GM21447 (cell line): Measurements from ENCODE around the gene GGA1.
A peak's percentile ranks its signal among the peaks of the same experiment; 100 is the strongest.
"Not testable (repeated sequence)": the region's sequence is repeated elsewhere in the genome, so short reads cannot be mapped to it uniquely, and the experiment has no call there.

ENCODE experiments used
- ATAC-seq: cut with Tn5 transposase; IDR thresholded peaks from one replicate; pipeline ENCODE4 v1.9.1; 2021; ENCODE audit not compliant: unreplicated experiment

GGA1 gene

DNA sequence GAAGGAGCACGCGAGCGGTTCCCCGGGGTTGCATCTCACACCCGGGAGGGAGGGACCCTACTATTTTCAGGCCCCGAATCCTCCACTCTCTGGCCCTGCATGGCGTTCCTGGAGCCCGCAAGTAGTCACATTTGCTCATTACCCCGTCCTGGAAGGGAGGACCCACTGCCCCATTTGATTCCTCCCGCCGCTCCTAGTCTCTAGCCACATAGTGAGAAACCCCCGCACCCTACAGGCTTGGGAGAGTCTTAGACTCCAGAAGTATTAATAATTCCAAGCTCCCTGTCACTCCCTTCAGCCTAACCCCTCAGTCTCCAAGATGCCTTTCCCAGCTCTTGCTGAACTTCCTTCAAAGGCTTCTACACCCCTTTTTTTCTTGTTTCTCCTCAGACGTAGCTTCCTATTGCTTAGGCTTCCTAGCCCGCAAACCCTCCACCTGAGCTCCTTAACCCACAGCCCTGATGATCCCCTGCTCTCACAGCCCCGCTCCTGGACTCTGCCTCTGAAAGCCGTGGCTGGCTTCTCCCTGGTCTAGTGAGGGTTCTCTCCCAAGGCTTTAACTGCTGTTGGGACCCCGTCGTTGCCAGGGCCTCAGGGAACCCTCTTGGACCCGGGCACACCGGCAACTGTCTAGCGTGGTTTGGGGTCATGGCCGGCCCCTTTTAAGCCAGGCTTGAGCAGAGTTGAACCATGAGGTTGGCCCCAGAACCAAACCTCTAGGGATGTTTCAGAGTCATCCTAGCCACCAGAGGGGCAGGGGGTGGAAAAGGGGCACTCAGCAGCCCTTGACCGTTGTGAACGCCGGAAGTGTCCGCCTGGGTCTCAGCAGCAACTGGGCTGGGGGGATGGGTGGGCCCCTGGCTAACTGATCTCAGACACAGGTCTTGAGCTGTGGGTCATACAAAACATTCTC, 862 bp downstream of the GGA1 start:
- ATAC-seq, result peak; percentile 8

DNA sequence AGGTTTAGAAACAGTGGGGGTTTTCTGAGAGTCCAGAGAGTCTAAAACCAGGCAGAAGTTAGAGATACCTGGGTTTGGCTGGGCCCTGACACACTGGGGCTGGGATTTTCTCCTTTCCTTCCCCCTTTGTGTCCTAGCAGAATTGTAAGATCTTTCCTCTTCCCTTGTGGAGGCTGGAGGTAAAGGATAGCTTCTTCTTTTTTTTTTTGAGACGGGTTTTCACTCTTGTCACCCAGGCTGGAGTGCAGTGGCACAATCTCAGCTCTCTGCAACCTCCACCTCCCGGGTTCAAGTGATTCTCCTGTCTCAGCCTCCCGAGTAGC, 1.5 kb downstream of the GGA1 start:
- ATAC-seq, result not testable (repeated sequence)

GRCh38 chr22:37610480-37611129, 2.0 kb downstream of the GGA1 start:
- ATAC-seq, result no peak

DNA sequence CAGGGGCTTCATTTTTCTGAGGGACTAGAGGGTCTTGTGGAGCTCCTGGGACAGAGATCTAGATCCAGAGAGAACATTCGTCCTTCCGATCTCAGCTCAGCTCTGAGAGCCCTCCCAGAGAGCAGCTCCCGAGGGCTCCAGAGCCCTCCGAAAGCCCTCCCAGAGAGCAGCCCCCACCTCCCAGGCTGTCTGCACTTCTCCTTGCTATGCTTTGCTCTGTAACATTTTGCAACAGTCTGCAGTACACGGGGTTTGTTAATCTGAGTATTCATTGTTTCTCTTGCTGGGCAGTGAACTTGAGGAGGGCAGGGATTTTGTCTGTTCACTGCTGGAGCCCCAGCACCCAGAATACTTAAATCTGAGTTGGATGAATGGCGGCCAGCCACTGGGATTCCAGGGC, 2.6 kb downstream of the GGA1 start:
- no peak for ATAC-seq

DNA sequence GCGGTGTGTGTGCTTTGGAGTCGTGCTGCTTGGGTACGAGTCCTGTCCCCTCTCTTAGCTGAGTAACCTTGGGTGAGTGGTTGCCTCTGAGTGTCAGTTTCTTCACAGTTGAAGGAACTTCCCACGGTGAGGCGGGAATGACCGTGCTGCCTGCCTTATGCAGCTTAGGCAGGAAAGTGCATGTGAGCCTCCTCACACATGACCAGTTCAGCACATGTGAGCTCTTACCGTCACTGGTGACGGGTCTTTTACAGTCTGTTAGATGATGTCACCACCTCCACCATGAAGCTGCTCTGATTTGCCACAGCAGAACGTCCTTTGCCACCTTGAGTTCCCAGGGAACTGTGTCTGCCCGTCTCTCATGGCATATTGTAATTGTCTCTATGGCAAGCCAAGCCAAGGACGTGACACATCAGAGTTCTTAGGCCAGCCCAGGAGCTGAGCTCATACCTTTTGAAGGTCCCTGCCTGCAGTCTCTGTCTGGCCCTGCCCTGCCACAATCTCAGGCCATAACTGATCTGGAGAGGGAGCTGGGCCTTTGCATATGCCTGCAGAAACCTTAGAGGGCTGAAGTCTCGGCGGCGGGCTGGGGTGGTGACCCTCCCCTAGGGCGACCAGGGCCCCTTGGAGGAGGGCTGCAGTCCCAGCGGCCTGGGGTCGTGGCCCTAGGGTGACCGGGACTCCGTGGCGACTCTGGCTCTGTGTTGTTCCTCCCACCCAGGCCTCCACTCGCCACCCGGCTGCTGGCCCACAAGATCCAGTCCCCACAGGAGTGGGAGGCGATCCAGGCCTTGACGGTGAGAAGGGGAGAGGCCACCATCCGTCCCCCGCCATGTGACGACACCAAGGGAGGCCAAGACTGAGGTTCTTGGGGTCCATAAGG, 7.8 kb downstream of the GGA1 start:
- ATAC-seq, result no peak

DNA sequence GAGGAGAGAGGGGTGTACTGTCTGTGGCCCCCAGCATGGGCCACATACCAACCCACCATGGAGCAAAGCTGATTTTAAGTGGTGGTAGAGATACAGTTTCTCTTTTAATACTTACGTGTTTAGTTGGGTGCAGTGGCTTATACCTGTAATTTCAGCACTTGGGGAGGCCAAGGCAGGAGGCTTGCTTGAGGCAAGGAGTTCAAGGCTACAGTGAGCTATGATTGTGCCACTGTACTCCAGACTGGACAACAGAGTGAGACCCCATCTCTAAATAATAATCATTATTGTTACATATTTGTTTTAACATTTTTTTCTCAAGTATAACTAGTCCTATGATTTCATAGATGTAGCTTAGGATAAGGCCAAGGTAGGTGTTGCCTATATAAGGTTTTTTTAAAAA, 8.8 kb downstream of the GGA1 start:
- no peak for ATAC-seq

DNA sequence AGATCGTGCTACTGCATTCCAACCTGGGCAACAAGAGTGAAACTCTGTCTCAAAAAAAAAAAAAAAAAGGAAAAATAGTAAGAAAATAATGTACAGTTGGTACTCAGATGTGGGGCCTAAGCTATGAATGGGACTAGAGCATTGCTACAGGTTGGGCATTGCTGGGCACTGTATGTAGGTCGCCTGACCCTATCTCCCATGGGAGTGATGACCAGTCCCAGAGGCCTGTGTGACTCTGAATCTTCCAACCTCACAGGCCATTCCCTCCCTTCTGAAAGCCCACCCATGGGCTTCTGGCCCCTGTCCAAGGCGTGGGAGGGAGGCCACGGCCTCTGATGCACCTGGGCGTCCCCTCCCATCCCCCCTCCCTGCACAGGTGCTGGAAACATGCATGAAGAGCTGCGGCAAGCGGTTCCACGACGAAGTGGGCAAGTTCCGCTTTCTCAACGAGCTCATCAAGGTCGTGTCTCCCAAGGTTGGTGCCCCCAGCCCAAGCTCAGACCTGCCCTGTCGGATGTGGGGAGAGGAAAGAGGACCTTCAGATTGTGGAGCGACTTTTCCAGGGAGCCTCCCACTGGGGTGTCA, 9.5 kb downstream of the GGA1 start:
- ATAC-seq, result no peak

GRCh38 chr22:37618674-37619073, 10.0 kb downstream of the GGA1 start:
- no peak for ATAC-seq

DNA sequence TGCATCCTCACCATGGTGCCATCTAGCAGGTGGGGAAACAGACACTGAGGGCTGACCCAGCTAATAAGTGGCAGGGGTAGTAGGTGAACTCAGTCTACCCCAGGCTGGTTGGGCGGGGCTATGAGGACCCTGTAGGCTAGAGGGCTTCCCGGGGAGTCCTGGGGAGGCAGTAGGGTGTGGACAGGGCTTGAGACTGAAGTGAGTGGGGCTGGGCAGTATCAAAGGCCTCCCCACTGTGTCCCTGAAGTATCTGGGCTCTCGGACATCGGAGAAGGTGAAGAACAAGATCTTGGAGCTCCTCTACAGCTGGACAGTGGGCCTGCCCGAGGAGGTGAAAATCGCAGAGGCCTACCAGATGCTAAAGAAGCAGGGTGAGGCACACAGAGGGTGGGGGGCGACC, 11.4 kb downstream of the GGA1 start:
- ATAC-seq, result no peak

DNA sequence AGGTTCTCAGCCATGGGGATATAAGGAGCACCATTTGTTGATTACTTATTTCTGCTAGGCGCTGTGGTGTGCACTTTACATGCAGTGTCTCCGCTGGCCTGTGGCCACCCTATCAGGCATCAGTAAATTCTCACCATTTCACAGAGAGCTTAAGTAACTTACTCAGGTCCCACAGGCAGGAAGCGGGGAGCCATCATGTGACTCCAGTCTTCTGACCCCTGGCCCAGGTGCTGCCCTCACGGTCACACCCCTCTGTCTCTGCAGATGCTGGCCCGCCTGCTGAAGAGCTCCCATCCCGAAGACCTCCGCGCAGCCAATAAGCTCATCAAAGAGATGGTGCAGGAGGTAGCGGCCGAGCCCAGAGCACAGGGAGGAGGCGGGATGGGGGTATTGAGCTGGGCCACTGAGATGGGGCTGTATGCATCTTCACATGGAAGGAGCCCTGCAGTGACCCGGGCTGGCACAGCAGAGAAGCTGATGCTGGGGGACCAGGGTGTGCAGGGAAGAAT, 12.8 kb downstream of the GGA1 start:
- ATAC-seq, result no peak

- ATAC-seq, result no peak
Observed at GRCh38 chr22:37623075-37624016, 14.7 kb downstream of the GGA1 start.

- no peak for ATAC-seq
Observed at GRCh38 chr22:37624017-37624365, 15.4 kb downstream of the GGA1 start.

DNA sequence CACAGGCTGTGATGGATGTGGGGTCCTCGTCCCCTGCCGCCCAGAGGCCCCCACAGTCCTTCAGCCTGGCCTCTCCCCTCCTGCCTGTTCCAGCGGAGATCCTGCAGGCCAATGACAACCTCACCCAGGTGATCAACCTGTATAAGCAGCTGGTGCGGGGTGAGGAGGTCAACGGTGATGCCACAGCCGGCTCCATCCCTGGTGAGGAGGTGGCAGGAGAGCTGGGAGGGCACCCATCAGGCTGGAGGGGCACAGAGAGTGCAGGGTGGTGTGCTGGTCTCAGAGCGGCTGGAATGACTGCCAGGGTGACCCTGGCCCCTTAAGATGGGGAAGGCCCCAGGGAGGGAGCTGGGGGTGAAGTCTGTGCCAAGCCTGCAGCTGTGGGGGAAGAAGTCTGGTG, 16.2 kb downstream of the GGA1 start:
- ATAC-seq, result no peak

- no peak for ATAC-seq
Observed at GRCh38 chr22:37625737-37626136, 17.1 kb downstream of the GGA1 start.

- ATAC-seq, result no peak
Observed at GRCh38 chr22:37626144-37626543, 17.5 kb downstream of the GGA1 start.

GRCh38 chr22:37626556-37627075, 18.0 kb downstream of the GGA1 start:
- no peak for ATAC-seq

DNA sequence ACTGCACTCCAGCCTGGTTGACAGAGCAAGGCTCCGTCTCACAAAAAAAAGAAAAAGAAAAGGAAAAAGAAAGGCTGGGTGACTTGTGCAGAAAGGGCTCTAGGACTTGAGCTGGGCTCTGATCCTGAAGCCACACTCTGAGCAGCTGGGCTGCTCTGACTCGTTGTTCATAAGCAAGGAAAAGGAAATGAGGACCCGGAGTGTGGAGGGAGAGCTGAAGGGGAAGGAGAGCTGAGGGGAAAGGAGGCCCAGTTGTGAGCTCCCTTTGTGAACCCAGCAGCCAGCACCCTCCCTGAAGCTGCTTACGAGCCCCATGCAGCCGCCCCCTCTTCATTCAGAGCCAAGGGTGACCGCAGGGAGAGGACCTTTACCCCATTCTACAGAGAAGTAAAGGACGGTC, 18.5 kb downstream of the GGA1 start:
- ATAC-seq, result no peak

GRCh38 chr22:37627545-37627944, 18.9 kb downstream of the GGA1 start:
- no peak for ATAC-seq

DNA sequence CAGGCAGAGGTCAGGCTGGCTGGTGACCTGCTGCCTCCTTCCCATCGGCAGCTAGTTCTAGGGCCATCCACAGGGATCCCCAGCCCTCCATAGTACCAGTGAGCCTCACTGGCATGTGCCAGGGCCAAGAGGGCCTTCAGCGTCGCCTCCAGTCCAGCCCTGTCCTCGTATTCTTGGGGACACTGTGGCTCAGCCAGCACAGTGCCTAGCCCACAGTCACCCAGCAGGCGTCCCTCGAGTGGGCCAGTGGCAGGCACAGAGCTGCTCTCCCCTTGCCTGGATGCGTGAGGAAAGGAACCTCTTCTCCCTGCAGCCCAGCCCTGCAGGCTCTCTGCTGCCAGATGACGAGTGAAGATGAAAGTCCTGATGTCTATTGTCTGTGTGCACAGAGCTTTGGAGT, 20.2 kb downstream of the GGA1 start:
- ATAC-seq, result no peak

GRCh38 chr22:37629928-37630327, 21.3 kb downstream of the GGA1 start:
- ATAC-seq, result no peak
